ENCODE measurements around the gene ZDBF2.

ZDBF2 gene

GRCh38 chr2:206258615-206259014, 15.8 kb upstream of the ZDBF2 start (continued):
- TF ChIP-seq ZNF138 (tag by site-specific recombination; IDR thresholded peaks at IDR 0.05; ENCODE audit: borderline replicate concordance) (peak; percentile 73; the same call in 1 of the 2 replicates), ZNF394 (tag by site-specific recombination; IDR thresholded peaks at IDR 0.05; ENCODE audit: borderline replicate concordance) (peak; percentile 94), AEBP2 (tag by site-specific recombination; IDR thresholded peaks at IDR 0.05; ENCODE audit: borderline replicate concordance) (0 out of 2 replicates have a peak, but pooled peaks have one; percentile 42), ZNF704 (tag by site-specific recombination; IDR thresholded peaks at IDR 0.05) (0 out of 2 replicates have a peak, but pooled peaks have one; percentile 42), ZNF510 (tag by site-specific recombination; IDR thresholded peaks at IDR 0.05; ENCODE audit: insufficient replicate concordance) (peak; percentile 54), ZNF623 (tag by site-specific recombination; IDR thresholded peaks at IDR 0.05) (peak; percentile 75), ZNF433 (tag by site-specific recombination; IDR thresholded peaks at IDR 0.05; ENCODE audit: low read depth) (peak; percentile 94), ZNF292 (tag by site-specific recombination; IDR thresholded peaks at IDR 0.05; ENCODE audit: borderline replicate concordance, low read depth) (peak; percentile 43; the same call in 1 of the 2 replicates), ZNF266 (tag by site-specific recombination; IDR thresholded peaks at IDR 0.05; ENCODE audit: low read depth) (peak; percentile 50; the same call in 1 of the 2 replicates), ZNF558 (tag by site-specific recombination; IDR thresholded peaks at IDR 0.05) (peak; percentile 56; the same call in 1 of the 2 replicates), ZNF555 (tag by site-specific recombination; conservative IDR thresholded peaks at IDR 0.05) (peak; percentile 56), GFI1B (tag by site-specific recombination; IDR thresholded peaks at IDR 0.05) (0 out of 2 replicates have a peak, but pooled peaks have one; percentile 37)

DNA sequence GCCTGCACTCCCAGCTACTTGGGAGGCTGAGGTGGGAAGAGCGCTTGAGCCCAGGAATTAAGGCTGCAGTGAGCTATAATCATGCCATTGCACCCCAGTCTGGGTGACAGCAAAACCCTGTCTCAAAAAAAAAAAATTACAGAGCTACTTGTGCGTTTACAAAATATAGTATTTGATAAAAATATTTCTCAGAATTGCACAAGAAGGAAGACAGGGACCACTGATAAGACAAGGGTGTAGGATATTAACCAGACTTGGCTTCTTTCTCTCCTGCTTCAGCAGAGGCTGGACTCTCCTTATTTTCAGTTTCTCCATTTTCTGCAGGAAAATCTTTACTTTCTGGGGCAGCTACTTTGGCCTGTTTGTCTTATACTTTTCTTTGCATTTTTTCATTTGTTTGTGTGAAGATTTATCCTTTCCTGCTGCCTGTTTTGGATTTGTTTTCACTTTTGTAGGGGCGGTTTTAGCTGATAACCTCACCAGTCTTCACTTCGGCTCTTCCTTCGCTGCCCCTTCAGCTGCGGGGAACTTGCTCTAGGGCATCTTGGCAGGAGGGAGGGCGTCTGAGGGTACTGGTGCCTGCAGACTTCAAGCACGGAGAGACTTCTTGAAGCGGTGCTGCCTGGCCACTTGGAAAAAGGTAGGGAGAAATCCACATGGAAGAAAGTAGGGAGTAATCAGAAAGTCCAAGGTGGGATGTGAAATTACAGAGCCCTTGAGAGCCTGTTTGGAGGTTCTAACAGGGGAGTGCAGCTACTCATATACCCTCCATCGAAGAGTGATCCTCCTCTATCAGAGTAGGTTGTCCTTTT, 14.9 kb upstream of the ZDBF2 start:
- no peaks in the 10 kb centered on the region for H3K36me3 ChIP-seq (ENCODE audit: control insufficient read depth in 2 of 2, insufficient read depth in 1 of 2, low read length in 2 of 2)
- no peak overlapping the region for H3K27ac ChIP-seq (ENCODE audit: extremely low read depth, low read depth, low read length)
- H3K9me3 ChIP-seq (ENCODE audit: control insufficient read depth, insufficient read depth, low read depth, low read length) = no peaks in the 10 kb centered on the region
- CTCF ChIA-PET = interaction anchor here (0.6 to 2.3 kb wide), 12 partner anchors 14 to 1659 kb away, joined by 3 to 8 read pairs (median 4); partner anchors contain the start of gene ZDBF2
- no peak overlapping the region for H3K4me3 ChIP-seq (ENCODE audit: low read depth, low read length)
- no peak for TF ChIP-seq ZNF138 (tag by site-specific recombination; IDR thresholded peaks at IDR 0.05; ENCODE audit: borderline replicate concordance)
- TF ChIP-seq PRDM1 (tag by site-specific recombination; IDR thresholded peaks at IDR 0.05) = peak; percentile 74
- TF ChIP-seq ZBTB17 (tag by site-specific recombination; IDR thresholded peaks at IDR 0.05) = peak; percentile 64
- no peak for TF ChIP-seq ZNF433 (tag by site-specific recombination; IDR thresholded peaks at IDR 0.05; ENCODE audit: low read depth)
- no peak for TF ChIP-seq TRIM28 (IDR thresholded peaks at IDR 0.05; ENCODE audit: borderline replicate concordance, low read length)
- TF ChIP-seq ZNF366 (tag by site-specific recombination; conservative IDR thresholded peaks at IDR 0.05) = no peak
- TF ChIP-seq ZNF341 (tag by site-specific recombination; IDR thresholded peaks at IDR 0.05; ENCODE audit: low read depth) = peak; percentile 65
- TF ChIP-seq KLF8 (tag by site-specific recombination; IDR thresholded peaks at IDR 0.05) = no peak
- 0 out of 2 replicates have a peak, but pooled peaks cover 3% of the 10 kb centered on the region for H3K4me1 ChIP-seq (ENCODE audit: control insufficient read depth, insufficient read depth, low read length)
- POLR2A ChIA-PET = interaction anchor here (0.6 kb wide), 2 partner anchors 201 to 1542 kb away, joined by 3 read pairs; no protein-coding TSS in a partner anchor
